Umbilical cord (tissue), 2 donors: ENCODE results near the gene SMCO2. TPM values are rescaled to one million over a fixed set of nuclear protein-coding genes. Genes with fewer than 3 reads are reported as not detected.

Experiments used
- DNase-seq: peaks from one replicate; pipeline ENCODE4 v3.0.0-alpha.2; 2015; ENCODE audit warnings: low spot score
- total RNA-seq: library from RNA; depleted of rRNA; stranded (reverse); fragments of >200 nt; gene quantifications from one replicate; pipeline ENCODE4 v1.2.3, GENCODE V29; 2014; ENCODE audit warnings: low replicate concordance; ENCODE audit not compliant: insufficient read depth

The SMCO2 gene
- total RNA-seq, 1 donor from 2014 or later = 14.2 TPM

GRCh38 chr12:27550653-27550975 is 104.1 kb downstream of the SMCO2 start:
- DNase-seq = no peak

DNA sequence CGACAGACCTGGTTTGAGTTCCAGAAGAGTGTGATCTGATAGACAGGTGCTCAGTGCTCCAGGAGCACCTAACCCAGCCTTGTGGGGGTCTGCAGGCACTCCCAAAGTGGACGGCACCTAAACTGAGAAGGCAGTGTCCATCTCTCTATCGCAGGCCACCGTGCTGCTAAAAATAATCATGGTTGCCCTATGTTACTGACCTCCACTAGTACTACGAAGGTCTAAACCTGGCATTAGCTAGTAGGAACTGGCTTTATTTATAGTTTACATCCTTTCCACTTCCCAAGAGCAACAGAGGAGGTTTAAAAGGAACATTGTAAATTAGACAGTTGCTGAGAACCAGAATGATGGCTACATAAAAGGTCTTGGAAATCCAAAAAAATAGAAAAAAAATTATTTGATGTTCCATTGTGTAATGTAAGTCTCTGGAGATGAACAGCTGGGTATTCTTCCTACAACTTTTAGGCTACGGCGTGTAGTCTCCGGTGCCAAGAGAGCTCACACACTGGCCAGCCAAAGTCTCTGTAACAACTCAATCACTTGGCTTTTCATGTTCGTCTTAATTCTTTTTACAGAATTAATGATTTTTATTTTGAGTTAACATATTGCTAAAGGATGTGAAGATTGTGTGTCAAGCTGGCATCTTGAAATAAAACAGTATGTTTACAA is 104.8 kb downstream of the SMCO2 start:
- DNase-seq = no peak

Other genes with a start within 250 kb of the SMCO2 start
- gene STK38L, start 202.4 kb upstream of the SMCO2 start, total RNA-seq = 257 TPM
- gene BMAL2, start 113.9 kb upstream of the SMCO2 start, total RNA-seq = 22.4 TPM
- gene PPFIBP1, start 77.5 kb downstream of the SMCO2 start, total RNA-seq = 68.9 TPM
- 1.9 TPM for gene REP15, start 249.7 kb downstream of the SMCO2 start, total RNA-seq